Measurements from ENCODE around the gene APBB1IP.
A peak's percentile ranks its signal among the peaks of the same experiment; 100 is the strongest.
"Not testable (repeated sequence)": the region's sequence is repeated elsewhere in the genome, so short reads cannot be mapped to it uniquely, and the experiment has no call there.

Gene APBB1IP

DNA sequence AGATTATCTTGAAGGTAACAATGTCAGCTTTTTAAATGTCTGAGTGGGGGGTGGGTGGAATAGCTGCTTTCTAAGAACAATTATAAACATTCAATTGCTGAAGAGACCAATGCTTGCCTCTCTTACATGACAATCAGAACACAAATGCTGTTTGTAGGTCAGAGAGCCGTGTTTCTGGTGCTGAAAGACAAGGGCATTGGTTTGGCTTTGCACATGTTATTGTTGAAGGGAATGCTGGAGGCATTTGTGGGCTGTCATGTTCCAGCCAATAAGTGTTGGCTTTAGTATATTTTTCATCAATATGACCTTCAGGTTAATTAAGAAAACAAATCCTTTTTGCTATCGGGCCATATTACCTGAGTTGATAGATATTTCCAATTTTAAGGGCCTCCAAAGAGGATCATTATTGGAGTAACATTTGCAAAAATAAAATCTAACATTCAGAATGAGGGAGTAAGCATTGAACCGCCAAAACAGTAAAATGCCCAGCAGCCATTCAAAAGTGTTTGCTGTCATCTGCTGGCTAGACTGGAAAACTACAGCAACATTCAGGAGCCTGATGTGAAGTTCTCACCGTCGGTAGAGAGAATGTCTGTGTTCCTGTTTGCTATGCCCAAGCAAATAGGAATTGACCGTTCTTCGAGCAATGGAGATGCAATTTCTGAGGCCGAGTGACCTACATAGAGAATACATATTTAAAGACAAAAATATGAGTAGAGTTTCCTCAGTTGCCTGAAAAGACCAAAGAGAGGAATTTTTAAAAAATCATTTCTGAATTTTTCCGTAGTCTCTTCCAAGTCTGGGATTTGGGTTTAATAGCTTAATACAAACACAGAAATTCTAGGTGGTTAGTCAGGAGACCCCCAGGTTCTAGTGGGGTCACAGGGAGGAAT is 118.9 kb downstream of the APBB1IP start:
- DNase-seq (ENCODE audit: low read depth, low spot score) = peak; percentile 77

DNA sequence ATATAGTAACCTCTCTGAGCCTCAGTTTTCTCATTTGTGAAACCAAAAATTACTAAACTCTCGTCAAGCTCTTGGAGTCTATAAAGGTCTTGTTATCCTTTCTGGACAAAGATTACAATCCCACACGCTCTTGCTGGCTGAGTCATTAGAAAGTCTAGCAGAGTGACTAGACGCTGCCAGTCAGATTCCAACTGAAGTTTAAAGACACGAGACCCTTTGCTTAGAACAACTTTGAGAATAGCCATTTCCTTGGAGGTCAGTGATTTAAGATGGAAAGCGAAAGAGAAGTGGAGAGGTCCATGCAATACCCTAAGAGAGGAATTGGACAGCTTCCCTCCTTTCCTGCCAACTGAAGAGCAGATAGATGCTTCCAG is 119.5 kb downstream of the APBB1IP start:
- DNase-seq (ENCODE audit: low read depth, low spot score) = peak; percentile 66

- DNase-seq (ENCODE audit: low read depth, low spot score) = peak; percentile 24
Observed at GRCh38 chr10:26566525-26567350, 128.6 kb downstream of the APBB1IP start.

DNA sequence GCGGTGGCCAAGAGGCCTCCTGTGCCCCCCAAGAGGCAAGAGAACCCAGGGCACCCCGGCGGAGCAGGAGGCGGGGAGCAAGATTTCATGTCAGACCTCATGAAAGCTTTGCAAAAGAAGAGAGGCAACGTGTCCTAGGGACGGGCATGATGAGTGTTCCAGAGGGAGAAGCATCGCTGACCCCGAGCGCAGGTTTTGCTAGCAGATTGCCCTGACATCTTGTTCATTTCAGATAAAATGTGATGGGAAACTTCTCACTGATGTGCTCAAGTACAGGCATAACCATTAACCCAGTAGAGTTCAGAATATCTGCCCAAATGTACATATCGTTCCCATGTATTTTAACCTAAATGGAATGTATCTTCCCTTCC is 129.2 kb downstream of the APBB1IP start:
- DNase-seq (ENCODE audit: low read depth, low spot score) = no peak

DNA sequence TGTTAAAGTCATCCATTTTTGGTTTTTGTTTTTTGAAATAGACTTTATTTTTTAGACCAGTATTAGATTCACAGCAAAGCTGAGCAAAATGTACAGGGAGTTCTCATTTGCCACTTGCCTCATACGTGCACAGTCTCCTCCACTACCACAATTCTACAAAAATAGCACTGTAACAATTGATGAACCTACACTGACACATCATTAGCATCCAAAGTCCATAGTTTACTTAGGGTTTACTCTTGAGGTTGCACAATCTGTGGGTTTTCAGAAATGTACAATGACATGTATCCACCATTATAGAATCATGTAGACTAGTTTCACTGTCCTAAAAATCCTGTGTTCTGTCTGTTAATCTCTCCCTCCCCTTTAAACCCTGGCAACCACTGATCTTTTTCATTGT is 133.5 kb downstream of the APBB1IP start:
- DNase-seq (ENCODE audit: low read depth, low spot score) = no peak

- no peak for DNase-seq (ENCODE audit: low read depth, low spot score)
Observed at GRCh38 chr10:26573674-26574073, 135.5 kb downstream of the APBB1IP start.

DNA sequence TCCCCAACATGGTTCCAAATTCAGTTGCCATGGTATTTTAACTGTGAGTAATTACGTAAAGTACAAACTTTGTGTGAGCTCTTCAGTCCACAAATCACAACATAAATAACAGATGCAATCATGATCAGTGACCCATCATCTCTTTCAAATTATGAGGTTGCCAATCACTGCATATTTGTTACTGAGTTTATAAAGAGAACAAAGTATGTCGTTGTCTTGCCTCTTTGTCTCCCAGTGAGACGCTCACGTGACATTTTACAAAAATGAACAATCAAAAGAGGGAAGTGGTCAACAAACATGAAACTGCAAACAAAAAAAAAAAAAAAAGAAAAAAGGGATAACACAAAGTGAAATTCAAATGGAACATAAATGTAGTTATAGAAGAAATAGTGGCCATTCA is 136.6 kb downstream of the APBB1IP start:
- DNase-seq (ENCODE audit: low read depth, low spot score) = no peak

GRCh38 chr10:26578371-26578770 is 140.2 kb downstream of the APBB1IP start:
- not testable (repeated sequence) for DNase-seq (ENCODE audit: low read depth, low spot score)

- DNase-seq (ENCODE audit: low read depth, low spot score) = no peak
Observed at GRCh38 chr10:26579256-26580063, 141.3 kb downstream of the APBB1IP start.

GRCh38 chr10:26586211-26586610 is 148.1 kb downstream of the APBB1IP start:
- DNase-seq (ENCODE audit: low read depth, low spot score) = no peak

DNA sequence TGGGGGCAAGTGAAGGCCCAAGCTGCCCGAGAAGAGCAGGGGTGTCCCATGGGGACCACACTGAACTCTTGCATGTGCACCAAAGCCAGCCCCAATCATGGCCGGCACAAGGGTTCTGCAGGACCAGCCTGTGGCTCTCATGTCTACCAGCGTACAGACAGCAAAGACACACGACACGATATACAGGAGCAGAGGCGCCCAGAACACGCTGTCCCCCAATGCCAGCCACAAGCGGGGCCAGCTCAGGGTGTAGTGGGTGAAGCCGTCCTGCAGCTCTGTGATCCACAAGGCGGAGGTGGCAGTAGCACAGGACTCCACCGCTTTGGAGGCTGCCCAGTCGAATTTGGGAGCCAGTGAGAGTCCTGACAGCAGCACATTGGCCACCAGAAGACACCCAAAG is 150.5 kb downstream of the APBB1IP start:
- no peak for DNase-seq (ENCODE audit: low read depth, low spot score)

DNA sequence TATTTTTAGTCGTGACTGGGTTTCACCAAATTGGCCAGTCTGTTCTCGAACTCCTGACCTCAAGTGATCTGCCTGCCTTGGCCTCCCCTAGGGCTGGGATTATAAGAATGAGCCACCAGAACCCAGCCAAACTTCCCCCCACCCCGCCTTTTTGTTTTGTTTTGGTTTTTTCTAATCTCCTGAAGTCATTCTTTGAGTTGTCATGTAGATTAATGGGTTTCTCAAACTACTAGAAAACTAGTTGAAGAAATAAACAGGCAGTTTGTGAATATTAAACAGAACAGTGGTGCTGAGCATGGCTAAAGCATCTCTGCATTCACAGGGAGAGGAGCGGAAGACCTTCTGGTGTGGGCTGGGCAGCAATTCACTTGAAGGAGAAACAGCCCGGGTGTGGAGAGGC is 151.7 kb downstream of the APBB1IP start:
- not testable (repeated sequence) for DNase-seq (ENCODE audit: low read depth, low spot score)

GRCh38 chr10:26593896-26594295 is 155.8 kb downstream of the APBB1IP start:
- no peak for DNase-seq (ENCODE audit: low read depth, low spot score)

GRCh38 chr10:26603283-26603682 is 165.1 kb downstream of the APBB1IP start:
- DNase-seq (ENCODE audit: low read depth, low spot score) = peak; percentile 29

DNA sequence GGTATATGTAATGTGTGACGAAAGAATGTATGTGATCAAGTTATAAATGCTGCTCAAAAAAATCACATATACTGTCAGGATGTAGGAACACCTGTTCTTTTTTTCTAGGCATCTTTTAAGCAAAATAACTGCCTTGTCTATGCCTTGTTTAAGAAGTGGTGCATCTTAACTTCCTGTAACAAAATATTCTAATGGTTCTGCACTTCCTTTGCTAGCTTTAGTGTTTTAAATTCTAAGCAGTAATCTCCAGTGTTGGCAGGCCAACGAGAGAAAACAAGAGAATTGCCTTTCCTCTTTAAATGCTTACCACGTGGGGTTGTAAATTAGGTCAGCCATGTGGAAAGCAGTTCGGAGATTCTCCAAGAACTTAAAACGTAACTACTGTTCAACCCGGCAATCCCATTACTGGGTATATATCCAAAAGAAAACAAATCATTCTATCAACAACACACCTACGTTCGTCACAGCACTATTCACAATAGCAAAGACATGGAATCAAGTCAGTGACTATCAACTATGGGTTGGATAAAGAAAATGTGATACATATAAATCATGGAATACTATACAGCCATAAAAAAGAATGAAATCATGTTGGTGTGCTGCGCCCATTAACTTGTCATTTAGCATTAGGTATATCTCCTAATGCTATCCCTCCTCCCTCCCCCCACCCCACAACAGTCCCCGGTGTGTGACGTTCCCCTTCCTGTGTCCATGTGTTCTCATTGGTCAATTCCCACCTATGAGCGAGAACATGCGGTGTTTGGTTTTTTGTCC is 166.4 kb downstream of the APBB1IP start:
- DNase-seq (ENCODE audit: low read depth, low spot score) = not testable (repeated sequence)

DNA sequence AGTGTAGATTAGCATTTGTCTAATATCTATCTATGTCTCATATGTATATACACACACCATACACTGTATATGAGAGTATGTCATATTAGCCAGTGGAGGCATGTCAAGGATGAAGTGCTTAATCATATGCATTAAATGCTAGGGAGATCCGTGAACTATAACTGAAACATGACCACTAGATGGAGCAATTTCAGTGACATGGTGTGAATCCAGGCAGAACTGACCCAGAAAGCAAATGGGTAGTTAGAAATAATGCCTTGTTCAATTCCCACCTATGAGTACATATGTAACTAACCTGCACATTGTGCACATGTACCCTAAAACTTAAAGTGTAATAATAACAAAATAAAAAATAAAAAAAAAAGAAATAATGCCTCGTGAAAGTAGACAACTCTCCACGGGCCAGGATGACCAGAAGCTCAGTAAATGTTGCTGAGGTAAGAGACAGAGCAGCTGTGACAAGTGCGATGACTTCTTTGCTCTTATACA is 168.3 kb downstream of the APBB1IP start:
- peak; percentile 7 for DNase-seq (ENCODE audit: low read depth, low spot score)

- DNase-seq (ENCODE audit: low read depth, low spot score) = no peak
Observed at GRCh38 chr10:26612151-26612915, 174.2 kb downstream of the APBB1IP start.
